Glutamatergic neuron (in vitro differentiated cells): ENCODE results near the gene LDHAL6B. TPM values are rescaled to one million over a fixed set of nuclear protein-coding genes. Genes with fewer than 3 reads are reported as not detected.

Source experiments
- DNase-seq: peaks from one replicate; pipeline ENCODE4 v3.0.0; 2022
- H3K27ac Mint-ChIP-seq: one replicate; pipeline ENCODE4 v1.8.0; 2020; ENCODE audit warnings: mild to moderate bottlenecking, mixed read lengths, inconsistent platforms; ENCODE audit not compliant: unreplicated experiment
- H3K27me3 Mint-ChIP-seq: one replicate; pipeline ENCODE4 v1.8.0; 2020; ENCODE audit warnings: mild to moderate bottlenecking, moderate library complexity, mixed read lengths, inconsistent platforms; ENCODE audit not compliant: unreplicated experiment
- H3K36me3 Mint-ChIP-seq: one replicate; pipeline ENCODE4 v1.8.0; 2020; ENCODE audit warnings: mild to moderate bottlenecking, mixed read lengths, inconsistent platforms; ENCODE audit not compliant: unreplicated experiment
- H3K4me1 Mint-ChIP-seq: one replicate; pipeline ENCODE4 v1.8.0; 2020; ENCODE audit warnings: mild to moderate bottlenecking, low read depth, mixed read lengths, inconsistent platforms; ENCODE audit not compliant: unreplicated experiment
- H3K4me3 Mint-ChIP-seq: one replicate; pipeline ENCODE4 v1.8.0; 2020; ENCODE audit warnings: mild to moderate bottlenecking, mixed read lengths, inconsistent platforms; ENCODE audit not compliant: unreplicated experiment
- H3K9me3 Mint-ChIP-seq: one replicate; pipeline ENCODE4 v1.8.0; 2020; ENCODE audit warnings: mild to moderate bottlenecking, moderate library complexity, mixed read lengths, inconsistent platforms; ENCODE audit not compliant: unreplicated experiment
- CTCF ChIP-seq: fragments of 200-600 bp; sonication (generic); IDR thresholded peaks from one replicate; pipeline ENCODE4 v1.5.0; 2021; ENCODE audit not compliant: partially characterized antibody, unreplicated experiment
- long read RNA-seq: library from polyadenylated mRNA; unstranded; transcript quantifications from one replicate; pipeline ENCODE4 v2.0.0, GENCODE V29; 2020; ENCODE audit not compliant: unreplicated experiment
- total RNA-seq: library from RNA; stranded (reverse); fragmentation: NEBNext Ultra II Directional; extraction: Animal tissue kit (Norgen Biotek cat#: 25700); gene quantifications from one replicate; pipeline ENCODE4 v1.2.1, GENCODE V29; 2021; ENCODE audit not compliant: unreplicated experiment

LDHAL6B gene
- not detected for total RNA-seq
- long read RNA-seq: 0 reads

- no peaks in the 10 kb centered on the region for H3K9me3 Mint-ChIP-seq
- peaks cover 2% of the 10 kb centered on the region for H3K27me3 Mint-ChIP-seq
- no peak for DNase-seq
- no peaks in the 10 kb centered on the region for H3K36me3 Mint-ChIP-seq
- no peak within 1 kb of the TSS for H3K27ac Mint-ChIP-seq
- no peak within 1 kb of the TSS for H3K4me3 Mint-ChIP-seq
- H3K4me1 Mint-ChIP-seq: no peaks in the 10 kb centered on the region
- TF ChIP-seq CTCF: no peak
These were observed at the start of gene LDHAL6B for GRCh38 chr15:59206623-59207183. TSS of gene LDHAL6B (plus strand) at chr15:59206843. CDS start at chr15:59206941, 98 bp downstream.

- Mint-ChIP-seq H3K27me3 (no peaks in the 10 kb centered on the region), H3K4me3 (no peak overlapping the region), H3K9me3 (peaks cover 2% of the 10 kb centered on the region), H3K4me1 (peaks cover 5% of the 10 kb centered on the region), H3K27ac (no peak overlapping the region), H3K36me3 (no peaks in the 10 kb centered on the region)
- TF ChIP-seq CTCF: no peak
- DNase-seq: no peak
These were observed 49.2 kb upstream of the LDHAL6B start for GRCh38 chr15:59157396-59157795.

- no peak for DNase-seq
- H3K27me3 Mint-ChIP-seq: no peaks in the 10 kb centered on the region
- H3K27ac Mint-ChIP-seq: no peak overlapping the region
- peaks cover 2% of the 10 kb centered on the region for H3K9me3 Mint-ChIP-seq
- H3K4me3 Mint-ChIP-seq: no peak overlapping the region
- no peak for TF ChIP-seq CTCF
- peaks cover 5% of the 10 kb centered on the region for H3K4me1 Mint-ChIP-seq
- no peaks in the 10 kb centered on the region for H3K36me3 Mint-ChIP-seq
These were observed 48.6 kb upstream of the LDHAL6B start for GRCh38 chr15:59157840-59158700.

GRCh38 chr15:59158701-59159034 is 48.0 kb upstream of the LDHAL6B start:
- Mint-ChIP-seq H3K9me3 (peaks cover 2% of the 10 kb centered on the region), H3K27me3 (no peaks in the 10 kb centered on the region), H3K36me3 (no peaks in the 10 kb centered on the region), H3K4me1 (peaks cover 5% of the 10 kb centered on the region), H3K4me3 (no peak overlapping the region), H3K27ac (no peak overlapping the region)
- no peak for DNase-seq
- no peak for TF ChIP-seq CTCF

GRCh38 chr15:59159210-59159609 is 47.4 kb upstream of the LDHAL6B start:
- Mint-ChIP-seq H3K27me3 (no peaks in the 10 kb centered on the region), H3K4me1 (peaks cover 5% of the 10 kb centered on the region), H3K36me3 (no peaks in the 10 kb centered on the region), H3K9me3 (peaks cover 2% of the 10 kb centered on the region), H3K27ac (no peak overlapping the region), H3K4me3 (no peak overlapping the region)
- no peak for TF ChIP-seq CTCF
- DNase-seq: no peak
